Osteoblast (primary cell): Measurements from ENCODE around the gene NACC2. TPM values are rescaled to one million over a fixed set of nuclear protein-coding genes. Genes with fewer than 3 reads are reported as not detected.

Experiments used
- DNase-seq: peaks from one replicate; pipeline ENCODE4 v3.0.0; 2011; ENCODE audit warnings: low spot score, mixed read lengths; ENCODE audit not compliant: insufficient read length; ENCODE audit errors: missing footprints
- H2AFZ ChIP-seq: 2 replicates; pipeline ENCODE4 v1.6.0; 2011; ENCODE audit warnings: mild to moderate bottlenecking, low read length
- H3K27ac ChIP-seq: 2 replicates; pipeline ENCODE4 v1.5.1; 2011; ENCODE audit warnings: mild to moderate bottlenecking, low read depth, low read length, moderate library complexity
- H3K27me3 ChIP-seq: 2 replicates; pipeline ENCODE4 v1.6.0; 2012; ENCODE audit warnings: mild to moderate bottlenecking, control low read depth, inconsistent platforms, low read length, moderate library complexity; ENCODE audit not compliant: insufficient read depth
- H3K36me3 ChIP-seq: 2 replicates; pipeline ENCODE4 v1.5.1; 2011; ENCODE audit warnings: mild to moderate bottlenecking, low read length, control low read depth, moderate library complexity; ENCODE audit not compliant: insufficient read depth
- H3K4me1 ChIP-seq: 2 replicates; pipeline ENCODE4 v1.5.1; 2011; ENCODE audit warnings: mild to moderate bottlenecking, low read length, control low read depth, moderate library complexity; ENCODE audit not compliant: insufficient read depth
- H3K4me2 ChIP-seq: 2 replicates; pipeline ENCODE4 v1.6.0; 2011; ENCODE audit warnings: mild to moderate bottlenecking, low read length; ENCODE audit not compliant: insufficient read depth
- H3K4me3 ChIP-seq: fragments of 200-600 bp; sonication (generic); 3 replicates; pipeline ENCODE4 v1.5.1; 2012; ENCODE audit warnings: mild to moderate bottlenecking, low read length, inconsistent platforms; ENCODE audit not compliant: insufficient read depth
- H3K79me2 ChIP-seq: 2 replicates; pipeline ENCODE4 v1.6.0; 2012; ENCODE audit warnings: mild to moderate bottlenecking, low read length, control low read depth, inconsistent platforms; ENCODE audit not compliant: insufficient read depth
- H3K9me3 ChIP-seq: 2 replicates; pipeline ENCODE4 v1.5.1; 2011; ENCODE audit warnings: low read depth, low read length, control low read depth
- H4K20me1 ChIP-seq: 2 replicates; pipeline ENCODE4 v1.6.0; 2012; ENCODE audit warnings: mild to moderate bottlenecking, low read length, control low read depth; ENCODE audit not compliant: insufficient read depth
- total RNA-seq: library from RNA; depleted of rRNA; stranded (reverse); fragments of >200 nt; gene quantifications from 2 replicates; pipeline ENCODE4 v1.2.3, GENCODE V29; 2012
- TF ChIP-seq, protein P1 (sequence below): IDR thresholded peaks from 2 replicates; pipeline ENCODE4 v1.5.1; 2011; ENCODE audit warnings: mild to moderate bottlenecking, low read depth, low read length, moderate library complexity; ENCODE audit errors: extremely low read depth

Gene NACC2
- total RNA-seq, 1 donor = 32.9 TPM

DNA sequence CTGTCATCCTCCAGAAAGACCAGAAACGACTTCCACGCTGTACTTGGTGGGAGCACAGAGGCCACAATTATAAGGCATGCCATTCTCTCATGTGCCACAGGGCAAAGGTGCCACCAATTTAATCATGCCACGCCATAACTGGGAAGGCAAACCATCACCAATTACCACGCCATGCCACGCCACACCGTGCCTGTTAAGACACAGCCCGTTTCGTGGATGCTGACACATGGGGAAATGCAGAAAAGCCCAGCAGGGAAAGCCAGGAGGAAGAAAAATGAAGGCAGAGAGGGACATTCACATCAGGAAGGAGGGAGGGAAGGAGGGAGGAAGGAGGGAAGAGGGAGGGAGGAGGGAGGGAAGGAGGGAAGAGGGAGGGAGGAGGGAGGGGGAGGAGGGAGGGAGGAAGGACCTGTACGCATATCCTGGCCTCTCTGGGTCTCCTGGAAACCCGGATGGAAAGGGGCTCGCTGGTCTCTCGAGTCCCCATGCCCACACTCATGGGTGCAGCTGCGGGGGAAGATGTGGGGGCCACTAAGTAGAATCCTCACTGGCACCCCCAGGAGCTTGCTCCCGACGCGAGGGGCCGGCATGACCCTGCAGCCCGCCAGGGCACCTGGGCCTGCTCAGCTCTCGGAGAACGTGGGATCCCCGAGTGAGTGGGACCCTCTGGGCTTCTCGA lies 72.2 kb downstream of the NACC2 start:
- TF ChIP-seq, protein P1, sequence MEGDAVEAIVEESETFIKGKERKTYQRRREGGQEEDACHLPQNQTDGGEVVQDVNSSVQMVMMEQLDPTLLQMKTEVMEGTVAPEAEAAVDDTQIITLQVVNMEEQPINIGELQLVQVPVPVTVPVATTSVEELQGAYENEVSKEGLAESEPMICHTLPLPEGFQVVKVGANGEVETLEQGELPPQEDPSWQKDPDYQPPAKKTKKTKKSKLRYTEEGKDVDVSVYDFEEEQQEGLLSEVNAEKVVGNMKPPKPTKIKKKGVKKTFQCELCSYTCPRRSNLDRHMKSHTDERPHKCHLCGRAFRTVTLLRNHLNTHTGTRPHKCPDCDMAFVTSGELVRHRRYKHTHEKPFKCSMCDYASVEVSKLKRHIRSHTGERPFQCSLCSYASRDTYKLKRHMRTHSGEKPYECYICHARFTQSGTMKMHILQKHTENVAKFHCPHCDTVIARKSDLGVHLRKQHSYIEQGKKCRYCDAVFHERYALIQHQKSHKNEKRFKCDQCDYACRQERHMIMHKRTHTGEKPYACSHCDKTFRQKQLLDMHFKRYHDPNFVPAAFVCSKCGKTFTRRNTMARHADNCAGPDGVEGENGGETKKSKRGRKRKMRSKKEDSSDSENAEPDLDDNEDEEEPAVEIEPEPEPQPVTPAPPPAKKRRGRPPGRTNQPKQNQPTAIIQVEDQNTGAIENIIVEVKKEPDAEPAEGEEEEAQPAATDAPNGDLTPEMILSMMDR = no peak
- Histone ChIP-seq H3K4me1 (peaks cover 12% of the 10 kb centered on the region), H3K36me3 (no peaks in the 10 kb centered on the region), H3K4me3 (no peak overlapping the region), H3K79me2 (peaks cover 72% of the 10 kb centered on the region), H3K9me3 (no peaks in the 10 kb centered on the region), H3K27me3 (no peaks in the 10 kb centered on the region), H2AFZ (no peak overlapping the region), H3K27ac (no peak overlapping the region), H4K20me1 (peaks cover 68% of the 10 kb centered on the region), H3K4me2 (no peak overlapping the region)
- peak; percentile 82 for DNase-seq

GRCh38 chr9:136021872-136022681 lies 73.0 kb downstream of the NACC2 start:
- TF ChIP-seq, protein P1 = no peak
- peak; percentile 67 for DNase-seq
- Histone ChIP-seq H3K27me3 (no peaks in the 10 kb centered on the region), H3K9me3 (no peaks in the 10 kb centered on the region), H2AFZ (no peak overlapping the region), H3K4me3 (no peak overlapping the region), H3K36me3 (no peaks in the 10 kb centered on the region), H4K20me1 (peaks cover 73% of the 10 kb centered on the region), H3K79me2 (peaks cover 75% of the 10 kb centered on the region), H3K27ac (no peak overlapping the region), H3K4me2 (no peak overlapping the region), H3K4me1 (peaks cover 12% of the 10 kb centered on the region)

- peak; percentile 65 for DNase-seq
- Histone ChIP-seq H3K4me2 (no peak overlapping the region), H3K4me1 (peaks cover 12% of the 10 kb centered on the region), H4K20me1 (peaks cover 76% of the 10 kb centered on the region), H3K27me3 (no peaks in the 10 kb centered on the region), H3K9me3 (no peaks in the 10 kb centered on the region), H3K36me3 (no peaks in the 10 kb centered on the region), H3K79me2 (peaks cover 75% of the 10 kb centered on the region), H3K27ac (no peak overlapping the region), H3K4me3 (no peak overlapping the region), H2AFZ (no peak overlapping the region)
- TF ChIP-seq, protein P1 = no peak
These were observed 73.8 kb downstream of the NACC2 start for GRCh38 chr9:136021171-136021871.
